ENCODE data around the gene SLC48A1.

- TF ChIP-seq CTCF (IDR thresholded peaks at IDR 0.05; ENCODE audit: low read depth, low read length) = no peak
- TF ChIP-seq EZH2phosphoT487 (IDR thresholded peaks at IDR 0.05; ENCODE audit: low read depth) = no peak
These were observed 20.1 kb downstream of the SLC48A1 start for GRCh38 chr12:47793015-47793681.
